DOHH2 (cell line): ENCODE data around the gene FYCO1.

Experiments
- H3F3A ChIP-seq: fragments of 200-600 bp; sonication (generic), shearing (Covaris generic); 2 replicates; pipeline ENCODE4 v1.6.0; 2016; ENCODE audit warnings: antibody characterized with exemption, mild to moderate bottlenecking; ENCODE audit not compliant: control insufficient read depth, insufficient read depth
- H3K27ac ChIP-seq: fragments of 200-600 bp; sonication (generic); 2 replicates; pipeline ENCODE4 v1.5.1; 2014; ENCODE audit warnings: low read depth, mild to moderate bottlenecking, low read length, moderate library complexity
- H3K27me3 ChIP-seq: fragments of 200-600 bp; sonication (generic); 2 replicates; pipeline ENCODE4 v1.6.1; 2014; ENCODE audit warnings: mild to moderate bottlenecking, low read length, mixed read lengths; ENCODE audit not compliant: control insufficient read depth
- H3K36me3 ChIP-seq: fragments of 200-600 bp; sonication (generic); 2 replicates; pipeline ENCODE4 v1.6.1; 2014; ENCODE audit warnings: mild to moderate bottlenecking, low read length, moderate library complexity, mixed read lengths; ENCODE audit not compliant: control insufficient read depth
- H3K4me1 ChIP-seq: fragments of 200-600 bp; sonication (generic); 2 replicates; pipeline ENCODE4 v1.6.1; 2014; ENCODE audit warnings: mild to moderate bottlenecking, low read length, mixed read lengths; ENCODE audit not compliant: control insufficient read depth
- H3K4me2 ChIP-seq: fragments of 200-600 bp; sonication (generic); 2 replicates; pipeline ENCODE4 v1.6.0; 2014; ENCODE audit warnings: mild to moderate bottlenecking, low read length, moderate library complexity
- H3K4me3 ChIP-seq: fragments of 200-600 bp; sonication (generic); 2 replicates; pipeline ENCODE4 v1.5.1; 2014; ENCODE audit warnings: mild to moderate bottlenecking, low read length, mixed read lengths
- H3K79me2 ChIP-seq: fragments of 200-600 bp; sonication (generic); 2 replicates; pipeline ENCODE4 v1.6.1; 2014; ENCODE audit warnings: mild to moderate bottlenecking, low read length, mixed read lengths; ENCODE audit not compliant: control insufficient read depth
- H3K9me2 ChIP-seq: fragments of 200-600 bp; sonication (generic); replicated peaks from 2 replicates; pipeline ENCODE4 v1.6.1; 2014; ENCODE audit warnings: mild to moderate bottlenecking, low read length, mixed read lengths; ENCODE audit not compliant: control insufficient read depth
- H3K9me3 ChIP-seq: fragments of 200-600 bp; sonication (generic); 2 replicates; pipeline ENCODE4 v1.6.1; 2014; ENCODE audit warnings: antibody characterized with exemption, low read length, mixed read lengths; ENCODE audit not compliant: control insufficient read depth, insufficient read depth
- H4K20me1 ChIP-seq: fragments of 200-600 bp; sonication (generic); 2 replicates; pipeline ENCODE4 v1.6.0; 2014; ENCODE audit warnings: low read depth, mild to moderate bottlenecking, antibody characterized with exemption, low read length, moderate library complexity; ENCODE audit not compliant: control insufficient read depth, insufficient read depth
- EZH2phosphoT487 ChIP-seq: fragments of 200-600 bp; sonication (generic); IDR thresholded peaks from 2 replicates; pipeline ENCODE4 v1.6.1; 2017; ENCODE audit warnings: borderline replicate concordance, mild to moderate bottlenecking, antibody characterized with exemption, low read length, moderate library complexity, mixed read lengths
- TF ChIP-seq, protein P1 (sequence below): fragments of 200-600 bp; sonication (generic); IDR thresholded peaks from one replicate; pipeline ENCODE4 v1.5.1; 2014; ENCODE audit warnings: antibody characterized with exemption, mild to moderate bottlenecking, low read depth, low read length; ENCODE audit not compliant: poor library complexity, severe bottlenecking

Gene FYCO1

DNA sequence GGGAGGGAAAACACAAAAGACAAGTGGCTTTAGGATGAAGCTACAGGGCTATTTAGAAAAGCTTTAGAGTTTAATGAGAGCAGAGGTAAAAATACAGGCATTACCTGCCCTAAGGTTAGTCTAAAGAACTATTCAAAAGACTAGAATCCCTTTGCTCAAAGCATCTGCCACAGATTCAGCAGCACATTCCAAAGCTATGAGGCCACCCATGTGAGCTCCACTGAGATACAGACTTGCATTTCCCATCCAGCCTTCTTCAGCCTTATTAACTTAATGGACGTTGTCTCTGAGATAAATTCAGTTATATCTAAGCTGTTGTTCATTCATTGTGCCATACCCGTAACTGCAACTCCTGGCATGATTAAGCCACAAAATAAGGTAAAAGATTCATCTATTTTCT is 26.9 kb downstream of the FYCO1 start:
- no peak for TF ChIP-seq EZH2phosphoT487
- TF ChIP-seq, protein P1, sequence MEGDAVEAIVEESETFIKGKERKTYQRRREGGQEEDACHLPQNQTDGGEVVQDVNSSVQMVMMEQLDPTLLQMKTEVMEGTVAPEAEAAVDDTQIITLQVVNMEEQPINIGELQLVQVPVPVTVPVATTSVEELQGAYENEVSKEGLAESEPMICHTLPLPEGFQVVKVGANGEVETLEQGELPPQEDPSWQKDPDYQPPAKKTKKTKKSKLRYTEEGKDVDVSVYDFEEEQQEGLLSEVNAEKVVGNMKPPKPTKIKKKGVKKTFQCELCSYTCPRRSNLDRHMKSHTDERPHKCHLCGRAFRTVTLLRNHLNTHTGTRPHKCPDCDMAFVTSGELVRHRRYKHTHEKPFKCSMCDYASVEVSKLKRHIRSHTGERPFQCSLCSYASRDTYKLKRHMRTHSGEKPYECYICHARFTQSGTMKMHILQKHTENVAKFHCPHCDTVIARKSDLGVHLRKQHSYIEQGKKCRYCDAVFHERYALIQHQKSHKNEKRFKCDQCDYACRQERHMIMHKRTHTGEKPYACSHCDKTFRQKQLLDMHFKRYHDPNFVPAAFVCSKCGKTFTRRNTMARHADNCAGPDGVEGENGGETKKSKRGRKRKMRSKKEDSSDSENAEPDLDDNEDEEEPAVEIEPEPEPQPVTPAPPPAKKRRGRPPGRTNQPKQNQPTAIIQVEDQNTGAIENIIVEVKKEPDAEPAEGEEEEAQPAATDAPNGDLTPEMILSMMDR, result no peak

DNA sequence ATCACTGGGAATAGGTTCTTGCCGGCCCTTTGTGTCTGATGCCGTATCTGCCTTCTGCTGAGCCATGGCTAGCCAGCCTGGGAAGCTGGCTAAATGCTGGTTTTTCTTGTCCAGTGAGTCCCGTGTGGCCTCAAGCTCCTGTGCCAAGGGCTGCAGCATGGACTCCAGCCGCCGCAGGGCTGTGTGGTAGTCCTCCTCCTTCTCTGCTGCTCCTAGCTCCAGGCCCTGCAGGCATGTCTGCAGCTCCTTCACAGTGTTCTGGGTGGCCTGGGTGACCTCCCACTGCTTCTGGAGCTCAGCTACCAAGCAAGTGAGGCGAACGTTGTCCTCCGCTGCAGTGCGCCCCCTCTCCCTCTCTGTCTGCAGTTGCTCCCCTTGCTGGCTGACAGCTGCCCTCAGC is 27.5 kb downstream of the FYCO1 start:
- H3K27me3 ChIP-seq, result no peaks in the 10 kb centered on the region
- peaks cover 63% of the 10 kb centered on the region for H3K36me3 ChIP-seq
- H3K9me2 ChIP-seq, result no peaks in the 10 kb centered on the region
- TF ChIP-seq EZH2phosphoT487, result no peak
- TF ChIP-seq, protein P1, result no peak
- H3K79me2 ChIP-seq, result no peaks in the 10 kb centered on the region
- no peaks in the 10 kb centered on the region for H4K20me1 ChIP-seq
- no peak overlapping the region for H3K4me3 ChIP-seq
- no peak overlapping the region for H3K4me2 ChIP-seq
- peaks cover 2% of the 10 kb centered on the region; the same call in 1 of the 2 replicates for H3F3A ChIP-seq
- no peaks in the 10 kb centered on the region for H3K9me3 ChIP-seq
- peaks cover 10% of the 10 kb centered on the region for H3K4me1 ChIP-seq
- no peak overlapping the region for H3K27ac ChIP-seq

More for the DNA sequence above, 26.9 kb downstream of the FYCO1 start:
- Histone ChIP-seq H3K4me3 (no peak overlapping the region), H3K27me3 (no peaks in the 10 kb centered on the region), H3K9me2 (no peaks in the 10 kb centered on the region), H3K27ac (no peak overlapping the region), H3K4me2 (no peak overlapping the region), H4K20me1 (no peaks in the 10 kb centered on the region), H3K36me3 (peaks cover 58% of the 10 kb centered on the region), H3F3A (peaks cover 5% of the 10 kb centered on the region; the same call in 1 of the 2 replicates), H3K79me2 (no peaks in the 10 kb centered on the region), H3K9me3 (no peaks in the 10 kb centered on the region), H3K4me1 (peaks cover 10% of the 10 kb centered on the region)

DNA sequence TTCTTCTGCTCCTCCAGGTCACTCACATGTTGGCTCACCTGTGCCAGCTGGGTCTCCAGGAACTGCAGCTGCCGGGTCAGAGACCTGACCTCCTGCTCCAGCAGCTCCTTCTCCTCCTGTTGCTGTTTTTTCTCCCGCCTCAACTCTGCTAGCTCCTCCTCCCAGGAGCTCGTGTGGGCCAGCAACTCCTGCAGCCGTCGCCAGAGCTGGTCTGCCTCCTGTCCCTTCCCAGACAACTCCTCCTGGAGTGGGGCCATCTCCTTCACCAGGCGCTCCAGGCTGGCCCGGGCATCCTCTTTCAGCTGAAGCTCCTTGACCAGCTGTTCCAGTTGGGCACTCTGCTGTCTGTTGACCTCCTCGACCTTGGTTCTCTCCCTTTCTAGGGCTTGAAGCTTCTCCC is 27.9 kb downstream of the FYCO1 start:
- H3F3A ChIP-seq, result no peaks in the 10 kb centered on the region
- peaks cover 5% of the 10 kb centered on the region for H3K4me1 ChIP-seq
- no peak for TF ChIP-seq EZH2phosphoT487
- TF ChIP-seq, protein P1, result no peak
- no peak overlapping the region for H3K4me3 ChIP-seq
- no peak overlapping the region for H3K4me2 ChIP-seq
- no peaks in the 10 kb centered on the region for H3K27me3 ChIP-seq
- no peaks in the 10 kb centered on the region for H3K9me2 ChIP-seq
- no peaks in the 10 kb centered on the region for H3K79me2 ChIP-seq
- H3K36me3 ChIP-seq, result peaks cover 63% of the 10 kb centered on the region
- H3K27ac ChIP-seq, result no peak overlapping the region
- H4K20me1 ChIP-seq, result no peaks in the 10 kb centered on the region
- H3K9me3 ChIP-seq, result no peaks in the 10 kb centered on the region
